GM12872 (cell line): ENCODE data around the gene ANKS1B.

Source experiments
- TF ChIP-seq, protein P1 (sequence below): IDR thresholded peaks from 3 replicates; pipeline ENCODE4 v1.5.1; 2011; ENCODE audit warnings: low read depth, mild to moderate bottlenecking, low read length, moderate library complexity; ENCODE audit not compliant: insufficient read depth

Gene ANKS1B

DNA sequence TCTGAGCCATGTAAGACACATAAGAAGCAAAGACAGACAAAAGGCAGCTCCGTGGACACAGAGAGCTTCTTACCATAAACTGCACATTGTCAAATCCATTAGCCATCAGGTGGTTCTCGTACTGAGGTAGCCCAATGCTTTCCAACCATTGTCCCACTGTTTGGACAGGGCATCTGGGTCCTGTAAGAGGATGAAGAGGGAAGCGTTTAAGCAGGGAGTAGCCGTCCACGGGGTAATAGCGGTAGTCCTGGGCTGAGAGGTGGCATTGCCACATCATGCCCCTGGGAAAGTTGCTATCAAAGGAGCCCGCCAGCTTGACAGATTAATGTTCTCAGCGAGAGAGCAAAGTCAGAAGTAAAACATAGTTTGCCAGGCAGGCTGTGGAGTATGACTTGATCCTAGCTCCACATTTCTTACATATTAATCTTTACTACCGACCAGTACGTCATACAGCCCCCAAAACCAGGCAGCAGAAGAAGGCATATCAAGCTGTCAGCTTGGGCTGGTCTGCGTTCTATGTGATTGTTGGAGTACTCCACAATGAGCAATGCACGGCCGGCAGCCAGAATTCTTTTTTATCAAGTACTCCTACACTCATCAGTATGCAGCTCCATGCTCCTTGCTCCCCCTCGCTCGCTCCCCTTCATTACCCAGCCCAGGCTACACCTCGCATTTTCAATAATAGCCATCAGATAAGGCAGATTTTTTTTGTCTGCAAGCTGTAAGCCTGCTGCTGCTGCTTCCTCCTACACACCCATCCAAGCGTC lies 830.3 kb downstream of the ANKS1B start:
- TF ChIP-seq, protein P1, sequence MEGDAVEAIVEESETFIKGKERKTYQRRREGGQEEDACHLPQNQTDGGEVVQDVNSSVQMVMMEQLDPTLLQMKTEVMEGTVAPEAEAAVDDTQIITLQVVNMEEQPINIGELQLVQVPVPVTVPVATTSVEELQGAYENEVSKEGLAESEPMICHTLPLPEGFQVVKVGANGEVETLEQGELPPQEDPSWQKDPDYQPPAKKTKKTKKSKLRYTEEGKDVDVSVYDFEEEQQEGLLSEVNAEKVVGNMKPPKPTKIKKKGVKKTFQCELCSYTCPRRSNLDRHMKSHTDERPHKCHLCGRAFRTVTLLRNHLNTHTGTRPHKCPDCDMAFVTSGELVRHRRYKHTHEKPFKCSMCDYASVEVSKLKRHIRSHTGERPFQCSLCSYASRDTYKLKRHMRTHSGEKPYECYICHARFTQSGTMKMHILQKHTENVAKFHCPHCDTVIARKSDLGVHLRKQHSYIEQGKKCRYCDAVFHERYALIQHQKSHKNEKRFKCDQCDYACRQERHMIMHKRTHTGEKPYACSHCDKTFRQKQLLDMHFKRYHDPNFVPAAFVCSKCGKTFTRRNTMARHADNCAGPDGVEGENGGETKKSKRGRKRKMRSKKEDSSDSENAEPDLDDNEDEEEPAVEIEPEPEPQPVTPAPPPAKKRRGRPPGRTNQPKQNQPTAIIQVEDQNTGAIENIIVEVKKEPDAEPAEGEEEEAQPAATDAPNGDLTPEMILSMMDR = no peak

DNA sequence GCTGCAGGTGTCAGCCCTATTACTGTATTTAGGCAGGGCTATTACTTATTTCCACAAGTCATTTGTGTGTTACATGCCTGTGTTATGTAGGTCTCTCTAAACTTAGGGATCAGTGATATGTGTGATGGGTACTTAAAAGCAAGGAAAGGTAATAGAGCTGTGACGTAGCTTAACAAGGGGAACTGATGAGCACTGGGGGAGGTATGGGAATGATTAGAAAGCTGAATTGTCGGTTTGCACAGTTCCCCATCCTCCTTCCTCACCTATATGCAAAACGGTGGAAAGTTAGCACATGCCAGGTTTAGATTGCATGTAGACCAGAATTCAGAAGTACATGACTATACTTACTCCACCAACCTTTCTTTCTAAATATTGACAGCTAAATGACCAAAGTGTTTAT lies 831.4 kb downstream of the ANKS1B start:
- TF ChIP-seq, protein P1 = no peak

DNA sequence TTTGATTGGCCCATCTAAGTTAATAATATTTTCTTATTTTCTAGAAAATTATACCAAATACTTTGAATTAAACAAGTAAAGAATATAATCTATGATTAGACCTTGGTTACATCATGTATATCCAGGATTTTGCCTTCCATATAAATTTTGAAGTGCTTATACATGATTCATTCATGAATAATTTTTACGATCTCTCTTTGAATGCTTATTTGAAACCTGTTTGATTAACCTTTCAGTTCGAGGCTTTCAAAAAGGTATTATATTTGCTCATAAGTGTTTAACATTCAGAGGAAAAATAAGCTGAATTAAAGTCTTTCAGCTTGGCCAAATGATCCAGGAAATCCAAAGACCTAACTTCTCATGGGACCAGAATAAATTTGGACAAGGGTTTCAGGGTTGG lies 832.4 kb downstream of the ANKS1B start:
- TF ChIP-seq, protein P1 = no peak

DNA sequence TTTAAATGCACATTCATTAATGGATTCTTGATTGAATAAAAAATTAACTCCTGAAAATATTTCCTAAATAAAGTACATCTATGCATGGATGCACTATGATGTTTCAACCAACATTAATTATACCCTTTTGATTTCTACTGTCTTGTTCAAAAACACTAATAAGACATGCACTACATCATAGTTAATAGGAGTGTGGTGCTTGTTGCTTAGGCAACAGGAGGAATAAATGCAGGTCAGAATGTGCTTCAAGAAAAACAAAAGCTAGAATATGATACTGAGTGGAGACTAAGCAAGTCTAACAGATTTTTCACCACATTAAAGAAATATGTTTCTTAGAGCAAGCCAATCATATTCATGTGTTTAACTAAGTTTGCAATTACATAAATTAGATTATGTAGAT lies 833.0 kb downstream of the ANKS1B start:
- TF ChIP-seq, protein P1 = no peak

DNA sequence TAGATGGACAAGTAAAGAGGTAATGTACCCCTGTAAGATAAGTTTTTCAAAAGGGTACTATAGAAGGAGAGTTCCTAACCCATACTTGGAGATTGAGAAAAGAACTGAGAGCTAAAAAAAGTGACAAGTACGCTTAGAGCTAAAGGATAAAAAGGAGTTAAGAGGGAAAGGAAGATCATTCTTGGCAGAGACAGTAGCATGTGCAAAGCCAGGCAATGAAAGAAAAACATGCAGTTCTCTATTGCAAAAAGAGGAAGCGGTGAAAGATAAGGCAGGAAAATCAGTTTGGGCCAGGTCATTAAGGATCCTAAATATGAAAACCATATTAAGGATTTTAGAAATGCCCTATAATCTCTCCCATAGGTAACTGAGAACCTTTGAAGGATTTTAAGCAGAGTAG lies 837.6 kb downstream of the ANKS1B start:
- TF ChIP-seq, protein P1 = no peak

DNA sequence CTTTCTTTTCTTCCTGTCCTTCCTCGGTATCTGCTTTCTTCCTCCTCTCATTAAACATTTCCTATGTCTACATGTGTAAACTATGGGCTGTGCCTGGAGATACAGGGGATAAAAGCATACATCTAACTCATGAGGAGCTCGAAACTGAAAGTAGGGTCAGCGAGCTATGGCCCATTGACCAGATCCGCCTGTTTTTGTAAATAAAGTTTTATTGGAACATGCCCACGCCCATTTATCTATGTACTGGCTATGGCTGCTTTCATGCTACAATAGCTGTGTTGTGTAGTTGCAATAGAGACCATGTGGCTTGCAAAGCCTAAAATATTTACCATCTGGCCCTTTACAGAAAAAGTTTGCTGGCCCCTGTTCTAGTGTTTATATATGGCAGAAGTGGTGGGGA lies 838.0 kb downstream of the ANKS1B start:
- TF ChIP-seq, protein P1 = no peak

DNA sequence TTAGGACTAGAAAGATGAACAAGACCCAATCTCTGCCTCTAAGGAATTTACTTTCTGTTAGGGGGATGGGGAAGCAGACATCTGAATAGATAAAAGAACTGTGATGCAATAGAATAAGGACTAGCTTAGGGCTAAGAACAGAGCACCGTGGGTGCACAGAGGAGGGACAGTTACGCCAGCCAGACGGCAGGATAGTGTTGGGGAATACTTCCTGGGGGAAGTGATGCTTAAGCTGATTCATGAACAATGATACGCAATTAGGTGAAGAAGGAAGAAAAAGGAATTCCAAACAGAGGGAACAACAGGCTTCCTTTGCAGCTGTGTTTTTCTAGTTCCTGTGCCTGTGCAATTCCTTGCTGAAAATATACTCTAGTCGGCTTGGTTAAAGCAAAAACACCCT lies 838.6 kb downstream of the ANKS1B start:
- TF ChIP-seq, protein P1 = no peak

DNA sequence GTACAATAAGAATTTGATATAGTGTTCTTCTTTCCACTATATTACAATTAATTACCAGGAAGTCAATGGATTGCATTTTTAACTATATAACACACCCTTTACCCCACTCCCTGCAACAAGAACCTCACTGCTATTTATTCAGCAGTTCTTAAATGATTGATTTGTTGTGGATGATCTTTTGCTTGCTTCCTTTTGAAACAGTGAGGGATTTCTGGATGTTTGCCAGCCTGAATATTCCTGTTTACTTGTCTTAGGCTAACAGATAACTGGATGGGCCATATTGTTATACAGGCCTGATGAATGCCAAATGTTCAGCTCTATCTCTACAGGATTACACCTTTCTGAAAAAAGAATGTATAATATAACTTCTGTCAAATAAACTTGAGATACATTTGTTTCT lies 842.1 kb downstream of the ANKS1B start:
- TF ChIP-seq, protein P1 = no peak
